GM21717 (cell line): Measurements from ENCODE around the gene TMEM87A.

ENCODE experiments used
- ATAC-seq: cut with Tn5 transposase; IDR thresholded peaks from one replicate; pipeline ENCODE4 v1.9.1; 2021; ENCODE audit warnings: mild to moderate bottlenecking, moderate library complexity; ENCODE audit not compliant: unreplicated experiment

TMEM87A gene

GRCh38 chr15:42163947-42164550 lies 109.2 kb downstream of the TMEM87A start:
- no peak for ATAC-seq

DNA sequence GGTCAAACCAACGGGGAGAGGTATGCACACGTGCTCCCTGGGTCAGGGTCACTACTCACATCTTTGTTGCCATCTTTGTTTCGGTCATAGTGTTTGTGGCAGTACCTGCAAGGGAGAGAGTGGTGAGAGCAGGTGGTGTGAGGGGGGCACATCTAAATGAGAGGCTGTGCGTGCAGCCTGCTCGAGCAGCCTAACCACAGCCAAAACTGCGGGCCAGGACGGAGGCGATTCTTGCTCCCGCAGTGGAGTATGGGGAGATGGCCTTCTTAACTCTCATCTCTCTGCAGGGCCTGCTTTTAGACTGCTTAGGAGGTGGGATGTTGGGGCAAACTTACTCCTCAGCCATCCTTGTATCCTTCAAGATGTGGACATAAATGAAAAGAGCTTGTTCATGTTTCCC lies 109.9 kb downstream of the TMEM87A start:
- no peak for ATAC-seq
